Measurements from ENCODE around the gene SUCLG1. TPM values are rescaled to one million over a fixed set of nuclear protein-coding genes. Genes with fewer than 3 reads are reported as not detected.

SUCLG1 gene
- total and polyA plus RNA-seq, 4 donors = 60.5 to 149 (median 120) TPM

GRCh38 chr2:84483320-84483719 lies 24.2 kb upstream of the SUCLG1 start:
- H3K4me3 ChIP-seq (ENCODE audit: low read depth in 1 of 3, low read length in 3 of 3) = no peak overlapping the region
- H3K36me3 ChIP-seq (ENCODE audit: control insufficient read depth in 4 of 4, insufficient read depth in 3 of 4, low read depth in 1 of 4, low read length in 3 of 4) = no peaks in the 10 kb centered on the region
- H3K27ac ChIP-seq (ENCODE audit: low read depth in 1 of 2, low read length in 2 of 2) = no peak overlapping the region
- WGBS = 95% methylated on average over 1 of the region's 1 CpG
- DNase-seq (ENCODE audit: low spot score) = no peak
- H3K4me1 ChIP-seq (ENCODE audit: control insufficient read depth in 4 of 4, insufficient read depth in 4 of 4, low read length in 3 of 4) = peaks cover 7 to 28% (median 25%) of the 10 kb centered on the region in 4 donors
- no peak for TF ChIP-seq JUND (IDR thresholded peaks at IDR 0.05)
- TF ChIP-seq FOXA1 (IDR thresholded peaks at IDR 0.05) = no peak
- no peak for TF ChIP-seq TAF1 (conservative IDR thresholded peaks at IDR 0.05)
- TF ChIP-seq EGR1 (IDR thresholded peaks at IDR 0.05; ENCODE audit: low read depth in 2 of 2) = no peak
- no peak for TF ChIP-seq ATF3 (IDR thresholded peaks at IDR 0.05)
- TF ChIP-seq RAD21 (IDR thresholded peaks at IDR 0.05) = no peak
- TF ChIP-seq CTCF (IDR thresholded peaks at IDR 0.05; ENCODE audit: low read depth, low read length, missing input control) = no peak
- no peak for TF ChIP-seq ZBTB33 (IDR thresholded peaks at IDR 0.05)
- no peak overlapping the region for H3K9ac ChIP-seq (ENCODE audit: low read depth in 1 of 2, low read length in 2 of 2)
- H3K9me3 ChIP-seq (ENCODE audit: control insufficient read depth in 4 of 4, low read length in 3 of 4) = no peaks in the 10 kb centered on the region
- no peaks in the 10 kb centered on the region for H3K27me3 ChIP-seq (ENCODE audit: control insufficient read depth in 4 of 4, insufficient read depth in 4 of 4, low read length in 3 of 4)

GRCh38 chr2:84482603-84483002 lies 23.5 kb upstream of the SUCLG1 start:
- Histone ChIP-seq H3K27ac (ENCODE audit: low read depth in 1 of 2, low read length in 2 of 2) (no peak overlapping the region), H3K4me3 (ENCODE audit: low read depth in 1 of 3, low read length in 3 of 3) (no peak overlapping the region), H3K27me3 (ENCODE audit: control insufficient read depth in 4 of 4, insufficient read depth in 4 of 4, low read length in 3 of 4) (no peaks in the 10 kb centered on the region), H3K4me1 (ENCODE audit: control insufficient read depth in 4 of 4, insufficient read depth in 4 of 4, low read length in 3 of 4) (peaks cover 6 to 24% (median 21%) of the 10 kb centered on the region in 4 donors), H3K36me3 (ENCODE audit: control insufficient read depth in 4 of 4, insufficient read depth in 3 of 4, low read depth in 1 of 4, low read length in 3 of 4) (no peaks in the 10 kb centered on the region), H3K9ac (ENCODE audit: low read depth in 1 of 2, low read length in 2 of 2) (no peak overlapping the region), H3K9me3 (ENCODE audit: control insufficient read depth in 4 of 4, low read length in 3 of 4) (no peaks in the 10 kb centered on the region)
- no peak for TF ChIP-seq HNF4A (conservative IDR thresholded peaks at IDR 0.05)
- TF ChIP-seq FOXA1 (IDR thresholded peaks at IDR 0.05) = no peak
- no peak for TF ChIP-seq NR2F2 (IDR thresholded peaks at IDR 0.05)
- TF ChIP-seq CTCF (IDR thresholded peaks at IDR 0.05; ENCODE audit: low read depth, low read length, missing input control) = no peak
- TF ChIP-seq HNF4G (IDR thresholded peaks at IDR 0.05) = no peak
- TF ChIP-seq MAX (IDR thresholded peaks at IDR 0.05) = no peak
- no peak for TF ChIP-seq ATF3 (IDR thresholded peaks at IDR 0.05)
- no peak for TF ChIP-seq EGR1 (IDR thresholded peaks at IDR 0.05; ENCODE audit: low read depth in 2 of 2)
- TF ChIP-seq YY1 (IDR thresholded peaks at IDR 0.05) = no peak
- TF ChIP-seq GABPA (IDR thresholded peaks at IDR 0.05 in 1 of 2, conservative IDR thresholded peaks at IDR 0.05 in 1 of 2) = no peak
- TF ChIP-seq FOXA2 (IDR thresholded peaks at IDR 0.05) = no peak
- DNase-seq (ENCODE audit: low spot score) = no peak
- 86% methylated on average over 3 of the region's 3 CpGs for WGBS
